HepG2 (cell line): ENCODE data around the gene CLASRP. TPM values are rescaled to one million over a fixed set of nuclear protein-coding genes. Genes with fewer than 3 reads are reported as not detected.
A peak's percentile ranks its signal among the peaks of the same experiment; 100 is the strongest.
"Not testable (repeated sequence)": the region's sequence is repeated elsewhere in the genome, so short reads cannot be mapped to it uniquely, and the experiment has no call there.

Source experiments
- ATAC-seq: fragments of 200-7000 bp; cut with Tn5 transposase; 3 replicates; pipeline ENCODE4 v1.9.1; 2020; ENCODE audit warnings: mild to moderate bottlenecking, moderate library complexity
- BruUV-seq: library from RNA; stranded (reverse); fragments of 400-500 nt; replicated peaks from 2 replicates; lab custom pipeline; 2021; lab: Mats Ljungman, UMichigan
- CTCF ChIA-PET: fragments of 300-600 bp; formaldehyde crosslinking; extraction: SDS; loops from one replicate; lab custom pipeline; 2021; ENCODE audit warnings: low total read pairs, inconsistent platforms, low intra/inter-chr PET ratio; lab: Yijun Ruan, JAX
- POLR2A ChIA-PET: fragments of 350-600 bp; sonication (Branson Sonifier 250); formaldehyde crosslinking; loops from one replicate; lab custom pipeline; 2020; ENCODE audit warnings: antibody characterized with exemption, inconsistent platforms; lab: Yijun Ruan, JAX
- DNase-seq: peaks from one replicate; pipeline ENCODE4 v3.0.0-alpha.2; 2015; ENCODE audit warnings: low spot score
- FAIRE-seq: peaks from 3 replicates; lab custom pipeline; 2011; peaks lifted over from hg19 to GRCh38; lab: Jason Lieb, UNC
- H2AFZ ChIP-seq: one replicate; pipeline ENCODE4 v1.6.1; 2011; ENCODE audit warnings: low read length, inconsistent platforms
- H3K27ac ChIP-seq: fragments of 300-600 bp; 3 replicates; pipeline ENCODE4 v1.8.0; 2011; ENCODE audit warnings: mixed run types, mild to moderate bottlenecking, mixed read lengths, low read length, inconsistent platforms; ENCODE audit not compliant: insufficient read depth; ENCODE audit errors: extremely low read length
- H3K27me3 ChIP-seq, 2 experiments: fragments of 200-600 bp in 1 of 2; 2 replicates in 1 of 2; 3 replicates in 1 of 2; pipeline versions ENCODE4 v1.6.0 to v1.8.0; 2011; ENCODE audit warnings: low read length in 2 of 2, mild to moderate bottlenecking in 2 of 2, moderate library complexity in 2 of 2, inconsistent platforms in 1 of 2; ENCODE audit not compliant: insufficient read depth in 2 of 2, control insufficient read depth in 1 of 2
- H3K36me3 ChIP-seq, 2 experiments: fragments of 200-600 bp in 1 of 2; replicated peaks in 1 of 2; 2 replicates in 1 of 2; 3 replicates in 1 of 2; pipeline versions ENCODE4 v1.5.1 to v1.8.0; 2011; ENCODE audit warnings: low read length in 2 of 2, inconsistent platforms in 1 of 2; ENCODE audit not compliant: insufficient read depth in 2 of 2, control insufficient read depth in 1 of 2
- H3K4me1 ChIP-seq: 2 replicates; pipeline ENCODE4 v1.5.1; 2012; ENCODE audit warnings: low read length, inconsistent platforms; ENCODE audit not compliant: insufficient read depth
- H3K4me2 ChIP-seq: 2 replicates; pipeline ENCODE4 v1.6.0; 2011; ENCODE audit warnings: low read depth, low read length, inconsistent platforms
- H3K4me3 ChIP-seq, 3 experiments: fragments of 200-600 bp in 1 of 3; sonication (generic), shearing (Covaris generic) in 1 of 3; replicated peaks in 1 of 3; 2 replicates each; pipeline ENCODE4 v1.5.1; 2011 to 2016; ENCODE audit warnings: low read length in 3 of 3, inconsistent platforms in 2 of 3, low read depth in 2 of 3, mild to moderate bottlenecking in 2 of 3, control low read depth in 1 of 3, mixed read lengths in 1 of 3; ENCODE audit not compliant: insufficient read depth in 1 of 3
- H3K79me2 ChIP-seq: one replicate; pipeline ENCODE4 v1.6.1; 2011; ENCODE audit warnings: low read length, inconsistent platforms; ENCODE audit not compliant: insufficient read depth
- H3K9ac ChIP-seq: 2 replicates; pipeline ENCODE4 v1.6.0; 2011; ENCODE audit warnings: mild to moderate bottlenecking, low read depth, low read length, inconsistent platforms; ENCODE audit not compliant: insufficient read depth
- H3K9me3 ChIP-seq: 2 replicates; pipeline ENCODE4 v1.5.1; 2012; ENCODE audit warnings: mild to moderate bottlenecking, low read length
- H4K20me1 ChIP-seq: 2 replicates; pipeline ENCODE4 v1.6.0; 2011; ENCODE audit warnings: inconsistent platforms, mild to moderate bottlenecking, low read length, moderate library complexity; ENCODE audit not compliant: insufficient read depth
- AGO1 ChIP-seq: fragments of 200-400 bp; formaldehyde crosslinking; IDR thresholded peaks from 2 replicates; pipeline ENCODE4 v1.6.1; 2017; ENCODE audit warnings: mild to moderate bottlenecking, low read depth, low read length, moderate library complexity; ENCODE audit not compliant: poor library complexity, severe bottlenecking
- GZF1 ChIP-seq: sonication (generic); formaldehyde crosslinking; IDR thresholded peaks from 2 replicates; pipeline ENCODE4 v1.5.1; 2020; ENCODE audit warnings: mild to moderate bottlenecking, missing genetic modification reagents
- SP1 ChIP-seq, 2 experiments: fragments of 450-650 bp in 1 of 2; sonication (generic) in 1 of 2; formaldehyde crosslinking in 1 of 2; IDR thresholded peaks; 2 replicates each; pipeline versions ENCODE4 v1.4.0 to v1.6.1; 2016 to 2020; ENCODE audit warnings: missing genetic modification reagents in 1 of 2
- SPEN ChIP-seq: sonication (generic); formaldehyde crosslinking; IDR thresholded peaks from 2 replicates; pipeline ENCODE4 v1.5.1; 2020; ENCODE audit warnings: low read depth, mild to moderate bottlenecking, missing genetic modification reagents
- STAT5B ChIP-seq: sonication (generic); formaldehyde crosslinking; IDR thresholded peaks from 2 replicates; pipeline ENCODE4 v1.4.0; 2020; ENCODE audit warnings: missing genetic modification reagents
- TARDBP ChIP-seq: sonication (generic); formaldehyde crosslinking; IDR thresholded peaks from 2 replicates; pipeline ENCODE4 v1.8.0; 2022; ENCODE audit warnings: mild to moderate bottlenecking, missing genetic modification reagents
- ZMYM3 ChIP-seq: sonication (generic); formaldehyde crosslinking; IDR thresholded peaks from 2 replicates; pipeline ENCODE4 v1.5.1; 2020; ENCODE audit warnings: mild to moderate bottlenecking, missing genetic modification reagents
- ZNF3 ChIP-seq: IDR thresholded peaks from 2 replicates; pipeline ENCODE4 v1.7.0; 2017; ENCODE audit warnings: inconsistent platforms
- ZNF629 ChIP-seq: sonication (generic); formaldehyde crosslinking; conservative IDR thresholded peaks from 2 replicates; pipeline ENCODE4 v1.5.0; 2020; ENCODE audit warnings: missing genetic modification reagents
- ZNF768 ChIP-seq: sonication (generic); formaldehyde crosslinking; IDR thresholded peaks from 2 replicates; pipeline ENCODE4 v1.4.0; 2020; ENCODE audit warnings: missing genetic modification reagents
- WGBS: methylation state at CpG from one replicate; pipeline ENCODE4 v1.1.6; 2017; ENCODE audit warnings: low lambda C conversion rate; 5-methylcytosine and 5-hydroxymethylcytosine counted together
- in situ Hi-C: cut with HindIII; loops from 2 replicates; pipeline ENCODE4 v1.10.0; 2017; ENCODE audit warnings: low pct_unique_long_range_greater_than_20kb; ENCODE audit not compliant: extremely low pct_ligation_motif_present
- intact Hi-C: fragments of 100-400 bp; cut with micrococcal nuclease; formaldehyde crosslinking; loops from one replicate; pipeline ENCODE4 v1.10.0; 2022; ENCODE audit not compliant: unreplicated experiment
- polyA plus RNA-seq, 8 experiments: library from polyadenylated mRNA; depleted of rRNA in 3 of 8; stranded (reverse) in 7 of 8; unstranded in 1 of 8; fragments of >200 nt; fragmentation: Illumina TruSeq in 4 of 8; extraction: Trizol in 4 of 8; gene quantifications; 2 replicates each; pipeline versions ENCODE4 v1.2.1 to v1.2.3, GENCODE V29; 2011 to 2016; ENCODE audit warnings: low read depth in 4 of 8, missing spikeins in 1 of 8, mixed read lengths in 1 of 8; ENCODE audit not compliant: insufficient read depth in 1 of 8
- total RNA-seq, 5 experiments: library from RNA; depleted of rRNA; stranded (reverse); fragments of >200 nt; fragmentation: Illumina TruSeq; extraction: Trizol; gene quantifications; 2 replicates each; pipeline ENCODE4 v1.2.3, GENCODE V29; 2016; ENCODE audit warnings: low read depth in 1 of 5
- TF ChIP-seq, protein P1 (sequence below): sonication (generic); formaldehyde crosslinking; IDR thresholded peaks from 2 replicates; pipeline ENCODE4 v1.5.1; 2020; ENCODE audit warnings: mild to moderate bottlenecking, missing genetic modification reagents

The CLASRP gene
- total and polyA plus RNA-seq, 2 of the 13 experiments (the other 11 are each of a cell fraction or from before 2014, with no cell fraction given) = 32.0 to 51.4 TPM

DNA sequence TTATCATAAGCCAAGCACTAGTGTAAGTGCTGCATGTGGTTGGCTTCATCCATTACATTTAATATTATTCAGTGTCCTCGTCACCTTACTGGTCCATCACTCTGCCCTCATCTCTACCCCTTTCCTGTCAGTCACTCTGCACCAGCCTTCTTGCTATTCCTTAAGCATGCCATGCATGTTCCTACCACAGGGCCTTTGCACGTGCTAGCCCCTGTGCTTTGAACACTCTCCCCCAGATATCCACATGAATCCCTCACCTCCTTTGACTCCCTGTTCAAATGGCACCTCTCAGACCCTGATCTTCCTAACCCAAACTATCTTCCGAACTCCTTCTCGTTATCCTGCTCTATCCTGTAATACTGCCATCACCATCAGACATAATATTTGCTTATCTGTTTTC lies 40.8 kb upstream of the CLASRP start (continued):
- TF ChIP-seq, protein P1, sequence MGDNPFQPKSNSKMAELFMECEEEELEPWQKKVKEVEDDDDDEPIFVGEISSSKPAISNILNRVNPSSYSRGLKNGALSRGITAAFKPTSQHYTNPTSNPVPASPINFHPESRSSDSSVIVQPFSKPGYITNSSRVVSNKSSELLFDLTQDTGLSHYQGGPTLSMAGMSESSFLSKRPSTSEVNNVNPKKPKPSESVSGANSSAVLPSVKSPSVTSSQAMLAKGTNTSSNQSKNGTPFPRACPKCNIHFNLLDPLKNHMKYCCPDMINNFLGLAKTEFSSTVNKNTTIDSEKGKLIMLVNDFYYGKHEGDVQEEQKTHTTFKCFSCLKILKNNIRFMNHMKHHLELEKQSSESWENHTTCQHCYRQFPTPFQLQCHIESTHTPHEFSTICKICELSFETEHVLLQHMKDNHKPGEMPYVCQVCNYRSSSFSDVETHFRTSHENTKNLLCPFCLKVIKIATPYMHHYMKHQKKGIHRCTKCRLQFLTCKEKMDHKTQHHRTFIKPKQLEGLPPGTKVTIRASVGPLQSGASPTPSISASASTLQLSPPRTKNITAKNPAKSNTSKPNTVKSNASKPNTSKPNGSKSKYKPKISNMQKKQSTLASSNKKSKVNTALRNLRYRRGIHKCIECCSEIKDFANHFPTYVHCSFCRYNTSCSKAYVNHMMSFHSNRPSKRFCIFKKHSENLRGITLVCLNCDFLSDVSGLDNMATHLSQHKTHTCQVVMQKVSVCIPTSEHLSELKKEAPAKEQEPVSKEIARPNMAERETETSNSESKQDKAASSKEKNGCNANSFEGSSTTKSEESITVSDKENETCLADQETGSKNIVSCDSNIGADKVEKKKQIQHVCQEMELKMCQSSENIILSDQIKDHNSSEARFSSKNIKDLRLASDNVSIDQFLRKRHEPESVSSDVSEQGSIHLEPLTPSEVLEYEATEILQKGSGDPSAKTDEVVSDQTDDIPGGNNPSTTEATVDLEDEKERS (CRISPR knock-in tag) = no peak
- no peak for TF ChIP-seq ZNF3 (CRISPR knock-in tag)
- no peak for TF ChIP-seq STAT5B (CRISPR knock-in tag)
- TF ChIP-seq SP1 (IDR thresholded peaks at IDR 0.05) = no peak
- TF ChIP-seq SP1 (CRISPR knock-in tag; IDR thresholded peaks at IDR 0.05) = no peak
- TF ChIP-seq TARDBP (CRISPR knock-in tag) = no peak
- no peak for TF ChIP-seq GZF1 (CRISPR knock-in tag)
- TF ChIP-seq AGO1 = no peak
- TF ChIP-seq ZMYM3 = peak; percentile 85
- no peak for TF ChIP-seq SPEN (CRISPR knock-in tag)

DNA sequence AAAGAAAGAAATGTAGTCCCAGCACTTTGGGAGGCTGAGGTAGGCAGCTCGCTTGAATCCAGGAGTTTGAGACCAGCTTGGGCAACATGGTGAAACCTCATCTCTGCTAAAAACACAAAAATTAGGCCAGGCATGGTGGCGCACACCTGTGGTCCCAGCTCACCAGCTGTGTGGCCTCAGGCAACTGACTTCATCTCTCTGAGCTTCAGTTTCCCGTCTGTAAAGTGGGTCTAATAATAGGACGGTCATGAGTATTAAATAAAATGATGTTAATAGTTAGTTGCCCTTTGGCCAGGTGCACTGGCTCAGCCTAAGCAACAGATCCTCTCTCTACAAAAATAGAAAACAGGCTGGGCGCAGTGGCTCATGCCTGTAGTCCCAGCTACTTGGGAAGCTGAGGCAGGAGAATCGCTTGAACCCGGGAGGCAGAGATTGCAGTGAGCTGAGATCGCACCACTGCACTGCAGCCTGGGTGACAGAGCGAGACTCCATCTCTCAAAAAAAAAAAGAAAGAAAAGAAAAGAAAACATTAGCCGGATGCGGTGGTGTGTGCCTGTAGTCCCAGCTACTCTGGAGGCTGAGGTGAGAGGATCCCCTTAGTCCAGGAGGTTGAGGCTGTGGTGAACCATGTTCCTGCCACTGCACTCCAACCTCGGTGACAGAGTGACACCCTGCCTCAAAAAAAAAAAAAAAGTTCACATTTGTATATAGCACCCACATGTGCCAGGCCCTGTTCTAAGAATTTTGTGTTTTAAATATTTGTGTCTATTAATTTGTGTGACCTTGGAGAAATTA lies 39.5 kb upstream of the CLASRP start:
- BruUV-seq, FAIRE-seq, intact Hi-C loops, H3K4me3 ChIP-seq, ATAC-seq, H3K27me3 ChIP-seq, H3K9me3 ChIP-seq, H3K36me3 ChIP-seq, H3K4me2 ChIP-seq, POLR2A ChIA-PET, H3K9ac ChIP-seq, in situ Hi-C loops, H3K79me2 ChIP-seq, H4K20me1 ChIP-seq, H2AFZ ChIP-seq, CTCF ChIA-PET, H3K27ac ChIP-seq, DNase-seq: not testable (repeated sequence)
- peaks cover 24% of the 10 kb centered on the region for H3K4me1 ChIP-seq
- 58% methylated on average over 12 of the region's 12 CpGs for WGBS
- TF ChIP-seq ZNF629 (CRISPR knock-in tag) = 0 out of 2 replicates have a peak, but pooled peaks have one; percentile 14
- 0 out of 2 replicates have a peak, but pooled peaks have one; percentile 10 for TF ChIP-seq ZNF768 (CRISPR knock-in tag)
- TF ChIP-seq, all 625 proteins: peak for 2; not testable (repeated sequence) for 623

DNA sequence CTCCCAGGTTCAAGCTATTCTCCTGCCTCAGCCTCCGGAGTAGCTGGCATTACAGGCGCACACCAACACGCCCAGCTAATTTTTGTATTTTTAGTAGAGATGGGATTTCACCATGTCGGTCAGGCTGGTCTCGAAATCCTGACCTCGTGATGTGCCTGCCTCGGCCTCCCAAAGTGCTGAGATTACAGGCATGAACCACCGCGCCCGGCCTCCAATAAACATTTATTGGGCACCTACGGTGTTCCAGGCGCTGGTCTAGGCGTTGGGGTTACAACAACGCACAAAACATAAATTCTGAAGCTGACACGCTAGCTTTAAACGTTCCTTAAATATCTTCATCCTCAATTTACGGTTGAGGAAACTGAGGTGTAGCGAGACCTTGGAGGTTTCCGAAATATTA lies 38.2 kb upstream of the CLASRP start:
- 69% methylated on average over 19 of the region's 19 CpGs for WGBS
- H3K27me3 ChIP-seq, H4K20me1 ChIP-seq, CTCF ChIA-PET, H3K79me2 ChIP-seq, H3K9me3 ChIP-seq, POLR2A ChIA-PET, H3K27ac ChIP-seq, ATAC-seq, in situ Hi-C loops, H3K36me3 ChIP-seq, H2AFZ ChIP-seq, DNase-seq, FAIRE-seq, intact Hi-C loops: not testable (repeated sequence)
- TSS peak; percentile 55 for BruUV-seq
- H3K4me2 ChIP-seq = peak overlapping the region; percentile 84
- peak overlapping the region; percentile 35 to 70 (median 40); a peak in 5 of 6 replicates for H3K4me3 ChIP-seq
- peaks cover 24% of the 10 kb centered on the region for H3K4me1 ChIP-seq
- H3K9ac ChIP-seq = peak overlapping the region; percentile 51; the same call in 1 of the 2 replicates
